HG03439 (cell line): Measurements from ENCODE around the gene ANKRD12.
"Not testable (repeated sequence)": the region's sequence is repeated elsewhere in the genome, so short reads cannot be mapped to it uniquely, and the experiment has no call there.

ENCODE experiments used
- ATAC-seq: cut with Tn5 transposase; IDR thresholded peaks from one replicate; pipeline ENCODE4 v1.9.1; 2021; ENCODE audit warnings: mild to moderate bottlenecking, moderate library complexity; ENCODE audit not compliant: unreplicated experiment

Gene ANKRD12

DNA sequence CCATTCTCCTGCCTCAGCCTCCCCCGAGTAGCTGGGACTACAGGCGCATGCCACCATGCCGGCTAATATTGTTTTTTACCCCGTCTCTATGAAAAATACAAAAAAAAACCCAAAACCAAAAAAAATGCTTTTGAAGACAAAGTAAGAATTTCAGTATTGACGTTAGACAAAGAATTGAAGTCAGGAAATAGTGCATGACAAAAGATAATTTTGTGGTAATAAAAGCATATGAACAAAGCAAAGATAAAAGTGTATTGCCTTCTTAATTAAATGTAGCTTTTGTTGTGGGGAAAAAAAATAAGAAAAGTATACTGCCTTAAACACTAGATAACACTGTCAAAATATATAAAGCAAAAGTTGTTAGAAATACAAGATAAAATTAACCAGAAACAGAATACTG, 86.8 kb downstream of the ANKRD12 start:
- ATAC-seq: no peak

DNA sequence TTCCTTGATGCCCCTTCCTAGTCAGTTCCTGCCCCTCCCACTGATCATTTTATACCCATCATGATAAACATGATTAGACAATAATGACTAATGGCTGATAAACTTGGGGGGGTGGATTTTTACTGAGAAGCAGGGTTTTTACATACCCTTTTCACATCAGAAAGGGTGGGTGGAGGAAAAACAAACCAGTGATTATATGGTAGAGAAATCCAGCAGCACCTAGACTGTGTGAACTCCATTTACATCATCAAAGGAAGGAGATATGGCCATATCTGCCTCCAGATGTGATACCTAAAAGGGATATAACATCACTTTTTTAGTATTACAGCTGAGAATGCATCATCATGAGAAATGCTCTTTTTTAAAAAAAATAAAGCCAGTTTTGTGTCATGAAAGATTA, 89.9 kb downstream of the ANKRD12 start:
- no peak for ATAC-seq

DNA sequence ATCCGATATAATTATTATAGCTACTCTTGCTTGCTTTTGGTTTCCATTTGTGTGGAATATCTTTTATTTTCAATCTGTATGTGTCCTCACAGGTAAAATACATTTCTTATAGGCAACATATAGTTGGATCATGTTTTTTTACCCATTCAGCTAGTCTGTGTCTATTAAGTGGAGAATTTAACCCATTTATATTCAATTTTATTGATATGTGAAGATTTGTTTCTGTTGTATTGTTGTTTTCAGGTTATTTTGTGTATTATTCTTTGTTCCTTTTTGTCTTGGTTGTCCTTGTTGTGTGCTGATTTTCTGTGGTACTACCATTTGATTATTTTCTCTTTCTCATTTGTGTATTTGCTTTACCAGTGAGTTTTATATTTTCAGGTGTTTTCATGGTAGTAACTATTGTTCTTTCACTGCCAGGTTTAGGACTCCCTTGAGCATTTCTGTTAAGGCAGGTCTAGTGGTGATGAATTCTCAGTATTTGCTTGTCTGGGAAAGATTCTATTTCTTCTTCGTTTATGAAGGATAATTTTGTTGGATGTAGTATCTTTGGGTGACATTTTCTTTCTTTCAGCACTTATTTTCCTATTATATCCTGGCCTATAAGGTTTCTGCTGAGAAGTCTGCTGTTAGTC, 95.4 kb downstream of the ANKRD12 start:
- no peak for ATAC-seq

DNA sequence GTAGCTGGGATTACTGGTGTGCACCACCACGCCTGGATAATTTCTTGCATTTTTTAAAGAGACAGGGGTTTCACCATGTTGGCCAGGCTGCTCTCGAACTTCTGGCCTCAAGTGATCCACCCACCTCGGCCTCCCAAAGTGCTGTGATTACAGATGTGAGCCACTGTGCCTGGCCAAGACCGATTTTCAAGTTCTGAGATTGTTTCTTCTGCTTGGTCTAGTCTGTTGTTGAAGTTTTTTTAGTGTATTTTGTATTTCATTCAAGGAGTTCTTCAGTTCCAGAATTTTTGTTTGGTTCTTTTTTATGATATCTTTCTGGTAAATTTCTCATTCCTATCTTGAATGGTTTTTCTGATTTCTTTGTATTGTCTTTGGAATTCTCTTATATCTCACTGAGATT, 96.4 kb downstream of the ANKRD12 start:
- ATAC-seq: no peak

DNA sequence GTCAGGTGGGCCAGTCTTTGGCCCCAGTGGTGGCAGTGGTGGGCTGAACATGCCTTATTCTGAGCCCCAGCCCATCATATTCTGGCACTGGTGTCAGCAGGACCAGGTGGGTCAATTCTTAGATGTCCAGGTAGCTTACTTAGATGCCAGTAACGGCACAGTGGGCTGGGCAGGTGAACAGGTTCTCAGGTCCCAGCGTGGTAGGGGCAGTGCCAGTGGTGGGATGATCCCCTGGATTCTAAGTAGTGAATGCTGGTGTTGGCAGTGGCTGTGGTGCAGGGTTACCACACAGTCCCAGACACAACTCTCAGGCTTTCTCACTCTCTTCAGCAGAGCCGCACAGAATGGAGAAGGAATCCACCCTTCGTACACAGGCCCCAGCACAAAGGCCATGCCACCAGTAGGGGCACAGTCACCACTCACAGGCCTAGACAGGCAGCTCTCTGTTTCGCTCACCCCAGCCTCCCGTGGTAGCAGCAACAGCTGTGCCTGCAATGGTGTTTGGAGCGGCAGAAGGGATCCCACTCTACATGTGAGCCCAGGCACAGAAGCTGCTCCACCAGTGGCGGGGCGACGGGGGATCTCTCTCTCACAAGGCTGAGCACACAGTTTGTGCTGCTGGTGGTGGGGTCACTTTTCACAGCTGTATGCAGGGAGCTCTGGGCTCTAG, 97.3 kb downstream of the ANKRD12 start:
- no peak for ATAC-seq

DNA sequence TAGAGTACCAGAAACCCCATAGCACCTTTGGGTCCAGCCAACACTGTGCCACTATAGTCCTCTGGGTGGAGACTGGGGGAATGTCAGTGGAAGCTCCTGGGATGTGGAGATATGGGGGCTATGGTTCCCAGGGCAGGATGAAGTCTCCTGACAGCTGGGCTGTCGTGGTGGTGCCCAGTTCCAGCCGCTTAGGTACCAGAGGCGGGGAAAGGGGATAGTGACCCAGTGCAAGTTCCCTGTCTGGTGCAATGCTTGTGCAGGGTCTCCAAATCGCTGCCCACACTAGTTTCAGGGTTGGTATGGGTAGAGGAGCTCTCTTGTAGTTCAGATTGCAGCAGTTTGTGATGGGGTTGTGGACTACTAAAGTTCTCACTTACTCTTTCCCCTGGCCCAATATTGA, 97.9 kb downstream of the ANKRD12 start:
- ATAC-seq: no peak

DNA sequence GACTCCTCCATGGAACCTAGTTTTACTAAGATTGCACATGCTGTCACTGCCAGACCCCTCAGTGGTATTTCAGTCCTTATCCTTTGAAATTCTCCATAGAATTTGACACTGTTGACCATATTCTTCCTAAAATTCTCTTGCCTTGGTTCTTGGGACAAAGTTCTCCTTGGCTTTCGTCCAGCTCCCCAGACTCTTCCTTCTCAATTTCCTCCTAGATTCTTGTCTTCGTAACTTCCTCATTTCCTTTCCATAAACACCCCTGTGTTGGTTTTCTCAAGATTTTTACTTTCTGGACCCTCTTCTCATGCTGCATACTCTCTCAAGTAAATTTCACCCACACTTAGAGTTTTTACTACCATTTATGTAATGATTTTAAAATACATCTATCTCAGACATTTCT, 101.4 kb downstream of the ANKRD12 start:
- no peak for ATAC-seq

DNA sequence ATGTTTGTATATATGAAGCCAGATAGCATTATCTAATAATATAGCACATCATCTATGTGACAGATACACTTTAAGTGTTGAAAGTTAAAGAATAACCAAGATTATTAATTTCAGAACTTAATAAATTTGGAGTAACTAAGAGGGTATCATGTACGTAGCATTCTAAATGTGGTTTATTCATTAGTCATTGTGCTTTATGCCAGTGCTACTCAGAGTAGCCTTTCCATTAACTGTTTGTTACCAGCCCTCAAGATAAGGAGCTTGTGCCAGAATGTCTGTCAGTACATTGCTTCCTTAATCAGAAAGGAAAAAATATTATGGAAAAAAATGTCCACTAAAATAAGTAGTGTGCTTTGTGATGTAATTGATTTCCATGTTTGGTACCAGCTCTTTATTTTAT, 103.1 kb downstream of the ANKRD12 start:
- no peak for ATAC-seq

DNA sequence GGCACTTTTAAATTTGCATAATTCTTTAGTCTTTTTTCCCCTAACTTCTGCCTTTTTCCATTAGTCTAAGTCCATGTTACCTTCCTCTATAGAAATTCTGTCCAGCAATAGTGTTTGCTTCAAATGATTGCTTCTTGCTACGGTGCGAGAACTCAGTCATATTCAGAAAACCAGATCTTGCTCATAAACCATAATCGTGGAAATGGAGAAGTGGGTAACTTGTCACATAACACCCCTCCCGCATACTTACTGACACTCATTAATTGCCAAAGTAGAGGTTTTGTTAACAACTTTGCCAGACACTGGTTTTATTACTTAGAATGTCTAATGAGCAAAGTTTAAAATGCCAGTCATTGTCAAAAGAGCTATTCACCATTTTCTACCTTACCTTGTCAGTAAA, 103.7 kb downstream of the ANKRD12 start:
- no peak for ATAC-seq

DNA sequence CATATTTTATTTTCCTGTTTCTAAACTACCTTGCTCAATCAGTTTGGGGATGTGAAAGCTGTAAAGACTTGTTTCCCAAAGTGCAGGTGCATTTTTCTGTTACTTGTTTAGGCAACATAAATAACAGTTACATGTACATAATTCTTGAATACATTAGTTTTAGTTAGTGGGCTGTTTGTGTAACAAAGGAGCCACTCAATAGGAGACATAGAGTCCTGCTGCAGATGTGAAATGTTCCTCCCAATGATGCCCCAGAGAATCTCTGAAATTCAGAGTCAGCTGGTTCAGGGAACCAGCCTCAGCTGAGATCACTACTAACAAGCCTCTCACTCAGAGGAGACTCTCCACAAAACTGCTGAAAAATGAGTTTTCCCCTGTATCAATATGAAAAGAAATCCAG, 106.4 kb downstream of the ANKRD12 start:
- ATAC-seq: no peak

DNA sequence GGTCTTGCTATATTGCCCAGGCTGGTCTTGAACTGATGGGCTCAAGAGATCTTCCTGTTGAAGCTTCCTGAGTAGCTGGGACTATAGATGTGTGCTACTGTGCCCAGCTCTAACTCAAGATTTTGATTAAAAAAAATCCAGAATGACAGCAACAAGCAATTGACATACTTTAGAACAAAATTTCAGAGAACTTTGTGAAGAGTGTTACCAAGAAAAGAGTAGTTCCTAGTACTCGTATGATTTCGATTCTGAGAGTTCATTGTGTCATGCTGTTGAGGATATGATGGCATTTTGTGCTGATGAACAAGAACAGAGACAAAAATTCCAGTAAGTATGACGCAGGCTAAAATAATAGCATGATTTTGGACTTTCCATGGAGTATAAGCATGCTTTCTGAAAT, 107.8 kb downstream of the ANKRD12 start:
- ATAC-seq: no peak

DNA sequence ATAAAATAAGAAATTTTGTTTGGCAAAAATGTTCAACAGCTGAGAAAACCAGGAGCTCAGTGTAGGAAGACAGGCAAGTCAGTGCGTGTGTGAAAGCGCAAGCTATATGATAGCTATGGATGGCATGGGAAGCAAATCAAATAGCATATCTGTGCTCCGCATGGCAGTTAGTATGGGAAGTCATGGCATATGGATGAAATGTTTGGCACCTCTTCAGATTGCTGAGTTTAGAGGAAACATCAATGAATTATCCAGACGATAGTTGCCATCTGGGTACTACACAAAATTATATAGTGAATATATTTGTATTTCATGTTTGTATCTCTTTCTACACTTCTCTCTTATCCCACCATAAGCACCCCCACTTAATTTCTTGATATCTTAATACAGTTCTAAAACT, 112.1 kb downstream of the ANKRD12 start:
- ATAC-seq: no peak

DNA sequence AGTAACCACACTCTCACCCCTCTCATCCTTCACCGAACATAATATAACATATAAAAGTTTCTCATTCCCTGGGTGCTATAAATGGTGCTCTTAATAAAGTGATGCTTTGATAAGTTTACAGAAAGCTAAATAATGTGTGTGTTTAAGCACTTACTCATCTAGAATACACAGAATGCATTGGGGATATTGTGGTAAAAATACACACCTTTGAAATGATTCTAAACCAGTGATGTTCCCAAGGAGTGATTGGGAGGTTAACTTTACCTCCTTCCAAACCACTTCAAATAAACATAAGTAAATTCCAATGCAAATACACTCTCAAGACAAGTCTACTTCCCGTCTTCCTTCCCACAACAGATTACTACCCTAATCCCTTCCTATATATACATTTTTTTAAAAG, 112.7 kb downstream of the ANKRD12 start:
- no peak for ATAC-seq

DNA sequence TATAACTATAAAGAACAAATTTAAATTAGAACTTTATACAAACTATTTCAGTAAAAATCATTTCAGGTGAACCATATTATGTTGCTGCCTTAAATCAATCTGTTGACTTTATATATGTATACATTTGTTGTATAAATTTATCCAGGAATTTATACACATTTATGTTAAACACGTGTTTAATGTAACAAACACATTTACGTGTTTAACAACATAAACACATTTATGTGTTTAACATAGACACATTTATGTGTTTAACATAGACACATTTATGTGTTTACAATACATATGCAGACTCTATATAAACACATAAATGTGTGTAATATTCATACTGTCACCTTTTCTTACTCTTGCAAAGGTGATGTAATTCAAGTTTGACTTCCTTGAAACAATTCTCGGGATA, 122.6 kb downstream of the ANKRD12 start:
- ATAC-seq: no peak

DNA sequence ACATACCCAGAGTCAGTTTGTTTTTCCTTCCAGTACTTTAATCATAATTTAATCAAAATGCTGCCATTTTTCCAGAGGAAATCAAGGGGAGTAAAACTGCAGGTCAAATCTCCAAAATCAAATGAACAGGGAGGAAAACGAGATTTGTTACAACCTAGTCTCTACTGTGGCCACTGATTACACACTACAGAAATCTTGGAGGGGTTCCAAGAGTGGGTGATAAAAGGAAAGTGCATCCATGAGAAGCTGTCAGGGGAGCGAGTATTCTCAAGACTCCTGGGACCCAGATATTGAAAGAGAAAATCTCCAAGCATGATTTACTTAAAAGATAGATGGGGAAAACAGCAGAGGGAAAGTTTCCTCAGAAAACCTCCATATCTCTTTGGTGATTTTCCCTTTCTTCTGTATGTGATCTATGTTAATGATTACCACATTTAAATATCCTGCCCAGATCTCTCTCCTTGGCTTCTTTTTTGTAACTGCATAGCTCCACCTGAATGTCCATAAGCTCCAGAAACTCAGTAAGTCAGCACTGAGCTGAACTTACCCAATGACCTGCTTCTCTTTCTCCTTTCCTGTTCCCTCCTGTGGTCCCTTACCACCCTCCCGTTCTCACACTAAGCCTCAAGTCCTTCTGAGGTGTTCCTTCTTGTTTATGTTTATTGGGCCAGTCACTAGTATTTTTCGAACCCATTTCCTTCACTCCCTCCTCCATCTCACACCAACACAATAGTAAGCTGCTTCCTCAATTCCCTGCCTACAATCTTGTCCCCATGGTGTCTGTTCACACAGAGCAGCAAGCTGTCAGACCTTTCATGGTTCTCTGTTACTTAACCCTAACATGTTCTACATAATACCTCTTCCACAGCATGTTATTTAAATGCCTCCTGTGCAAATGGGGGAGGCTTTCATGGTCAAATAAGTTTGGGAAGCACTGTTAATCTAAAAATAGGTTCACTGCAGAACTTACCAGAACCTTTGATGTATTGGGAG, 124.1 kb downstream of the ANKRD12 start:
- no peak for ATAC-seq

DNA sequence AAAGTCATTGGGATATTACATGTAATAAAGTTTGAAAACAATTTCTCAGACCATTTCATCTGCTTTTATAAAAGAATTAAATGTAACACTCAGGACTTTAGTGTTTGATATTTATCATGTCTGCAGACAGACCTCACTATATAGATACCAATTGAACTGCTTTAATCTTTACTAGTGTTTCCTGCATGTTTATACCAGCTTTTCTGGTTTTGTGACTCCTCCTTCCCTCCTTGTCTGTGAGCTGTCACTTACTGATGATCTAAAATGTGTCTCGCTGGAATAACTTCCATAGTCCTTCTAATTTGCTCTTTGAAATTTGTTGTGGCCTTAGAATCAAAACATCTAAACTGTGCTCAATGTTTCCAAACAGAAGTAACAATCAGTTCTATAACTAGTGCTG, 126.7 kb downstream of the ANKRD12 start:
- ATAC-seq: no peak

DNA sequence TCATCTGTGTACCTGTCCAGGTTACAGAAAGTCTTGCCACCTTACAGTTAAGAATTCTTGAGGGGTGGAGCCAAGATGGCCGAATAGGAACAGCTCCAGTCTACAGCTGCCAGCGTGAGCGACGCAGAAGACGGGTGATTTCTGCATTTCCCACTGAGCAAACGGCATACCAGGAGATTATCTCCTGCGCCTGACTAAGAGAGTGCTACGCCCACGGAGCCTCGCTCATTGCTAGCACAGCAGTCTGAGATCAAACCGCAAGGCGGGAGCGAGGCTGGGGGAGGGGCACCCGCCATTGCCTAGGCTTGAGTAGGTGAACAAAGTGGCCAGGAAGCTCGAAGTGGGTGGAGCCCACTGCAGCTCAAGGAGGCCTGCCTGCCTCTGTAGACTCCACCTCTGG, 128.2 kb downstream of the ANKRD12 start:
- not testable (repeated sequence) for ATAC-seq

DNA sequence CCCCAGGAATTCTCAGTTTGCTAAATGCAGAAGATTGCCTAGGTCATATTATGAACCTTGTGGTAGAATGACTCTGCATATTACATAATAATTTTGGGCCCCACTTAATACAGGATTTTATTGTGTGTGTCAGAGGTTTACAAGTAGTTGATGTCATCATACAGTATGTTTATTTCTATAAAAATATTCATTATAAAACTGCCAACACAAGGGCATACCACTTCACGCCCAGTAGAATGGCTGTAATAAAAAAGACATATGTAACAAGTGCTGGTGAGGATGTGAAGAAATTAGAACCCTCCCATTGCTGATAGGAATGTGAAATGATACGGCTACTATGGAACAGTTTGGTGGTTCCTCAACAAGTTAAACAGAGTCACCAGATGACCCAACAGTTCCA, 136.6 kb downstream of the ANKRD12 start:
- no peak for ATAC-seq

DNA sequence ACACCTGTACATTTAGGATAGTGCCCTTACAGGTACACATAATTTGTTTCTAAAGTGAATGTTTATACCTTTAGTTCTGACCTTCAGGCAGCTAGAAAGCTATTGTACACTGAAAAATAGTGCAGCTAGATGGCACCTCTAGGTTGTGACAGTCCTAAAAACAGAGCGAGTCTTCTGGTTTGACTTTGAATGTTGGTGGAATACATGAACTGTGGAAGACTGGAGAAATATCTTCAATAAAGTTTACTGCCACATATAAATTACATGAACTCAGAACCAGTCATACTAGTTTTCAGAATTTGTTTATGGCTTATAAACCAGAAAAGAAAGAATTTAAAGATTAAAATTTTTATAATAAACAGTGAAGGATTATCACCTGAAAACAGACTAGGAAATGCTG, 139.3 kb downstream of the ANKRD12 start:
- ATAC-seq: no peak

DNA sequence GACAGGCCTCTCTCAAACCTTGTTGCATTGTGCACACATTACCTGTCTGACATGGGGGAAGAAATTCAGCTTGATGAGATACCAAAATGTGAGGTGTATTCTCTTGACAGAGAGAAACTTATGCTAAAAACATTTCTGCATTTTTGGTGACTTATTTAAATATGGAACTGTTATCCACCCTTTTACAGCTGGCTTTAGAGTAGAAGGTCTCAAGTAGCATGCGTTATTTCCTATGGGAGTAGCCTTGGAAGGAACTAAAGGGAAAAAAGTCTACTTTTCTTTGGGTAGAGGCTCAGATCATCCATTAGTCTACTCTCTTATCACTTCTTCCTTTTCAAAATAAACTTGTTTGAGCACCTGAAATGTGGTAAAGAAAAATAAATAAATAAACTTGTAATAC, 141.4 kb downstream of the ANKRD12 start:
- no peak for ATAC-seq

DNA sequence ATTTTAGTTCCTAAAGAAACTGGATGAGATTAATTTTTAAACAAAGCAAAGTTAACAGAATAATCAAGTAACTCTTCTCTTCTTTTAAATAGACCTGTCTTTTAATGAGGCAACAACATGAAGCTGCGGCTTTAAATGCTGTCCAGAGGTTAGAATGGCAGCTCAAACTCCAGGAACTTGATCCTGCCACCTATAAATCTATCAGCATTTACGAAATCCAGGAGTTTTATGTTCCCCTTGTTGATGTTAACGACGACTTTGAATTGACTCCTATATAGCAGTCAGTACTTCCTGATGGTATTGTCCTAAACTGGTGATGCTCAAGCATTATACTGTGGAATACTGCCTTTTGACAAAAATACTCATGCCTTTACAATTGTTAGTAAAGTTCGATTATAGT, 144.3 kb downstream of the ANKRD12 start:
- no peak for ATAC-seq

DNA sequence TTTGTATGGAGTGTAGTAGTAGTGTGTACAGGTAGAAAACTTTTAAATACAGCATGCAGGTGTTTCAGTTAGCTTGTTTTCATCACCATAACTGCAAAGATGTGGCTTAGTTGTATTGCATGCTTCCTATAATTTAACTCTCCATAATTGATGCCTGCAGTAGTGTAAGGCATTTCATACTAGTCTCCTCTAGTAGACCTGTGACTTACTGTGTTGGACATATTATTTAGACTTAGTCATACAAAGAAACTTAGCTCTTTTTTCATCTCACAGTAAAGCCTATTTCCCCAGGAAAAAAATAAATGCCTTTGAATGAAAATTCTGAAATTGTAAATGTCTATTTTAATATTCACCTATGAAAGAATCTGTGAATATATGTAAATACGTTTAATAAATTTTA, 145.2 kb downstream of the ANKRD12 start:
- no peak for ATAC-seq
